Activated T-helper 1 cell treated with anti-CD3 and anti-CD28 coated beads, Interleukin-12 subunit alpha, Interleukin-12 subunit beta, Interleukin-2, Interleukin-4 antibody, amounts not matched to agents 30 ng/mL and 10 ng/mL and 1 ng/mL, durations not matched to agents 14 hours and 24 hours and 36 hours (primary cell): ENCODE measurements around the gene ST6GALNAC2. TPM values are rescaled to one million over a fixed set of nuclear protein-coding genes. Genes with fewer than 3 reads are reported as not detected.

Source experiments
- DNase-seq: peaks from one replicate; pipeline ENCODE4 v3.0.0; 2021; ENCODE audit warnings: low spot score
- H3K27ac Mint-ChIP-seq: one replicate; pipeline ENCODE4 v1.8.0; 2021; ENCODE audit warnings: mild to moderate bottlenecking, mixed read lengths
- H3K27me3 Mint-ChIP-seq: one replicate; pipeline ENCODE4 v1.8.0; 2022; ENCODE audit warnings: mild to moderate bottlenecking, moderate library complexity, mixed read lengths; ENCODE audit not compliant: insufficient read depth
- H3K36me3 Mint-ChIP-seq: one replicate; pipeline ENCODE4 v1.8.0; 2021; ENCODE audit warnings: low read depth, mixed read lengths
- H3K4me1 Mint-ChIP-seq: one replicate; pipeline ENCODE4 v1.8.0; 2021; ENCODE audit warnings: low read depth, mixed read lengths
- H3K4me3 Mint-ChIP-seq: one replicate; pipeline ENCODE4 v1.8.0; 2021; ENCODE audit warnings: mild to moderate bottlenecking, moderate library complexity, mixed read lengths
- H3K9me3 Mint-ChIP-seq: one replicate; pipeline ENCODE4 v1.8.0; 2021; ENCODE audit warnings: mixed read lengths
- intact Hi-C: fragments of 100-400 bp; cut with micrococcal nuclease; formaldehyde crosslinking; loops from one replicate; pipeline ENCODE4 v1.15.1; 2024
- total RNA-seq: library from RNA; stranded (reverse); gene quantifications from 2 replicates; pipeline ENCODE4 v1.2.3, GENCODE V29; 2022

ST6GALNAC2 gene
- total RNA-seq, 1 donor from 2014 or later: not detected

DNA sequence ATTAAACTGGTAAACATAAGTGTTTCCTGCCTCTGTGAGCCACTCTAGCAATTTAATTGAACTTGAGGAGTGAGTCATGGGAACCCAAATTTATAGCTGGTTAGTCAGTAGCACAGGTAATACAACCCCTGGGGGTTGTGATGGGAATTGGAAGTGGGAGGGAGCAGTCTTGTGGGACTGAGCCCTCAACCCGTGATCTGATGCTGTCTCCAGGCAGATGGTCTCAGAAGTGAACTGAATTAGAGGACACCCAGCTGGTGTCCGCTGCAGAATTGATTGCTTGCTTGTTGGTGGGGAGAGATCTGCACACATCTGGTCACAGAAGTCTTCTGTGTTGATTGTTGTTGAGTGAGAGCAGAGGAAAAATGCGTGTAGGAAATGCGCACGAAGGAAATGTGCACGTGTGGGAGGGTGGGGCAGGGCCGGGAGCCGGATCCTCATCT, 7.7 kb upstream of the ST6GALNAC2 start:
- H3K9me3 Mint-ChIP-seq: no peaks in the 10 kb centered on the region
- H3K27me3 Mint-ChIP-seq: peaks cover 37% of the 10 kb centered on the region
- no peak overlapping the region for H3K4me3 Mint-ChIP-seq
- H3K36me3 Mint-ChIP-seq: no peaks in the 10 kb centered on the region
- no peak for DNase-seq
- H3K4me1 Mint-ChIP-seq: peaks cover 5% of the 10 kb centered on the region
- H3K27ac Mint-ChIP-seq: no peak overlapping the region
- intact Hi-C loops: no loop called here

DNA sequence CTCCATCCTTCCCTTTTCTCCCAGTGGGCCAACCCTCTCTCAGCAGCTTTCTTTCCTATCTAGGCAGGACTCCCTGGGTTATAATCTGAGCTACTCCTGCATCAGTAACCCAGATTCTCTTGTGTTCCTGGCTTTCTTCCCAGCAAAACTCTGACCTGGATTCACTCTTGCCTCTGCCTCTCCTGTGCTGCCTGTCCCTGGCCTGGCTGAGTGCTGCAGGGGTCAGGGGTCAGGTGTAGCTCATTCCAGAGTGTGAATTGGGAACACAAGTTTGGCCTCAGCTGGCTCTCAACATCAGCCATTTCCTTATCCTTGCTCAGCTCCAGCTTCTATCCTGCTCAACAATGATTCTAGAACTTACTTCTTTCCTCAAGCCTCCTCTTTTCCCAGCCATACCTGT, 2.5 kb upstream of the ST6GALNAC2 start:
- intact Hi-C loops: no loop called here
- H3K4me3 Mint-ChIP-seq: peak overlapping the region; percentile 45
- H3K27ac Mint-ChIP-seq: no peak overlapping the region
- no peaks in the 10 kb centered on the region for H3K36me3 Mint-ChIP-seq
- peaks cover 5% of the 10 kb centered on the region for H3K4me1 Mint-ChIP-seq
- no peaks in the 10 kb centered on the region for H3K9me3 Mint-ChIP-seq
- peaks cover 68% of the 10 kb centered on the region for H3K27me3 Mint-ChIP-seq
- no peak for DNase-seq

DNA sequence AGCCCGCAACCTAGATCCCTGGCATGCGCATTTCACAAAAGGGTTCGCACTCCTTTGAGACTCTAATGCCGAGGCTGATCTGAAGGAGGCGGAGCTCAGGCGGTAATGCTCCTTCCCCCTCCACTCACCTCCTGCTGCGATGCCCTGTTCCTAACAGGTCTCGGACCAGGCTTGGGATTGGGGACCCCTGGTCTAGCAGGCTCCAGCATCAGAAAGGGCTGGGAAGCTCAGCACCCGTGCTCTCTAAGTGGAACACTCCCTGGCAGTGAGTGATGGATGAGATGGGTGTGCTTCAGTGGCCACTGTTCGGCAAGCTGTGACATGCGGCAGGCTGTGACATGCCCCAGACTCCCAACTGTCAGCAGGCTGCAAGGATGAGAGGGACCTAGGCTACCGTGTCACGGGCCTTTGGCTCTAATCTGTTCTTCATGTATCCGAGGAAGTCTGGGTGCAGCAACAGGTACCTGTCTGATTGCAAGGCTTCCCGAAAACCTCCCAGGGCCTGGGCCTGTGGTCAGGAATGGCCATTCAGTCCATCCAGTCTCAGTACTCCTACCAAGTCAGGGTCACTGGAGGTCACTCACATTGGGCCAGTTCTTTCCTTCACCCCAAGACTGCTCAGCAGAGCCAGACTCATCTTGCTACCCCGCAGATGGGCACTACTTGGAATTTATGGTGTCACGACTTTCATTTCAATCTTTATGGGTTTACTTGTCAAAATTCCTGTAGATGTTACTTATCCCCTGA, 1.3 kb upstream of the ST6GALNAC2 start:
- no peak overlapping the region for H3K27ac Mint-ChIP-seq
- intact Hi-C loops: no loop called here
- DNase-seq: no peak

GRCh38 chr17:76585033-76585648, 519 bp downstream of the ST6GALNAC2 start:
- H3K4me1 Mint-ChIP-seq: peaks cover 5% of the 10 kb centered on the region
- DNase-seq: no peak
- H3K36me3 Mint-ChIP-seq: no peaks in the 10 kb centered on the region
- H3K27me3 Mint-ChIP-seq: peaks cover 79% of the 10 kb centered on the region
- intact Hi-C loops: loop anchor here (2.0 kb wide), 1 partner anchor 62 kb away; no protein-coding TSS in a partner anchor
- peak overlapping the region; percentile 63 for H3K4me3 Mint-ChIP-seq
- H3K27ac Mint-ChIP-seq: no peak overlapping the region
- H3K9me3 Mint-ChIP-seq: no peaks in the 10 kb centered on the region

More for the DNA sequence above, 1.3 kb upstream of the ST6GALNAC2 start:
- Mint-ChIP-seq H3K4me1 (peaks cover 5% of the 10 kb centered on the region), H3K27me3 (peaks cover 75% of the 10 kb centered on the region), H3K4me3 (no peak overlapping the region), H3K36me3 (no peaks in the 10 kb centered on the region), H3K9me3 (no peaks in the 10 kb centered on the region)

DNA sequence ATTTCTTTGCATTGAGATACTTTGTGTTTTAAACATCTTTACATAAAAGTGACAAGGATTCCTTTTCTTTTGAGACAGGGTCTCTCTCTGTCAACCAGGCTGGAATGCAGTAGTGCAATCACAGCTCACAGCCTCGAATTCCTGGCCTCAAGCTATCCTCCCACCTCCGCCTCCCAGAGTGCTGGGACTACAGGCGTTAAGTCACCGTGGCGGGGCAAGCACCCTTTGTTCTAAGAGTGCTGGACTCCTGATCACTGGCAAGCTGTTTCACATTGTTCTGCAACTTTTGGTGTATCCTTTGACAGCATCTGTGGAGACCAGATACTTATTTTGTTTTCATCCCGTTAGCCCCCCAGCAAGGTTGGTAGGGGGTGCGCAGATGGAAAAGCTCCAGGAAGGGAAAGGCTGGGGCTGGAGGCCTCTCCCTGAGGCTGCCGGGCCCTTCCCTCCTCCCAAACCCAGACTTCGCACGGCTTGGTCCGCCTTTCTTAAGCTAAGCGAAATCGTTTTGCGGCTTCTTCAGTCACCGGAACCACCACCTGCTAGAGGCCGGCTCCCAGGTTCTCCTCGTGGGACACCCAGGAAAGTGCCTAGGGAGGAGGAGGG, 1.1 kb downstream of the ST6GALNAC2 start:
- Mint-ChIP-seq H3K36me3 (no peaks in the 10 kb centered on the region), H3K4me1 (peaks cover 4% of the 10 kb centered on the region), H3K9me3 (no peaks in the 10 kb centered on the region), H3K27me3 (peaks cover 74% of the 10 kb centered on the region), H3K27ac (no peak overlapping the region), H3K4me3 (peak overlapping the region; percentile 63)
- intact Hi-C loops: loop anchor here (2.0 kb wide), 1 partner anchor 62 kb away; no protein-coding TSS in a partner anchor
- no peak for DNase-seq

GRCh38 chr17:76582660-76583059, 3.0 kb downstream of the ST6GALNAC2 start:
- H3K36me3 Mint-ChIP-seq: no peaks in the 10 kb centered on the region
- H3K27me3 Mint-ChIP-seq: peaks cover 55% of the 10 kb centered on the region
- intact Hi-C loops: no loop called here
- no peak for DNase-seq
- no peak overlapping the region for H3K4me3 Mint-ChIP-seq
- H3K4me1 Mint-ChIP-seq: no peaks in the 10 kb centered on the region
- no peak overlapping the region for H3K27ac Mint-ChIP-seq
- H3K9me3 Mint-ChIP-seq: no peaks in the 10 kb centered on the region

DNA sequence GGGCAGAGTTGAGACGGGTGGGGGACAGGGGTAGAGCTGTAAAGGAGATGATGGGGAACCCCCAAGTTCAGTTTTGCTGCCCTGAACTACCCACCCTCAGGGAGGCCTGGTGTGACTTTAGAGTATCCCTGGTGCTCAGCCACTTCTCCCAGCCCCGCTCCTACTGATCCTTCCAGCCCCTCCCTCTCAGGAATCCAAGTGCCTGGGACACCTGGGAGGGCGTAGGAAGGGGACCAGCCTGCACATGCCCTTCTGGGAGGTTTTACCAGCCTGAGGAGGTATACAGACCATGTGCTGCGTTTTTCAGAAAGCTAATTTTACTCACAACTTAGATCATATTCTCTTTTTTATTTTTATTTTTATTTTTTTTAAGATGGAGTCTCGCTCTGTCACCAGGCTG, 4.1 kb downstream of the ST6GALNAC2 start:
- H3K4me1 Mint-ChIP-seq: no peaks in the 10 kb centered on the region
- H3K36me3 Mint-ChIP-seq: no peaks in the 10 kb centered on the region
- intact Hi-C loops: no loop called here
- no peak overlapping the region for H3K27ac Mint-ChIP-seq
- peaks cover 44% of the 10 kb centered on the region for H3K27me3 Mint-ChIP-seq
- no peaks in the 10 kb centered on the region for H3K9me3 Mint-ChIP-seq
- H3K4me3 Mint-ChIP-seq: no peak overlapping the region
- DNase-seq: no peak

- H3K27me3 Mint-ChIP-seq: peaks cover 34% of the 10 kb centered on the region
- no peaks in the 10 kb centered on the region for H3K9me3 Mint-ChIP-seq
- no peak overlapping the region for H3K27ac Mint-ChIP-seq
- H3K36me3 Mint-ChIP-seq: no peaks in the 10 kb centered on the region
- H3K4me1 Mint-ChIP-seq: no peaks in the 10 kb centered on the region
- intact Hi-C loops: no loop called here
- DNase-seq: no peak
- H3K4me3 Mint-ChIP-seq: no peak overlapping the region
Measured at GRCh38 chr17:76579281-76579680, 6.4 kb downstream of the ST6GALNAC2 start.

DNA sequence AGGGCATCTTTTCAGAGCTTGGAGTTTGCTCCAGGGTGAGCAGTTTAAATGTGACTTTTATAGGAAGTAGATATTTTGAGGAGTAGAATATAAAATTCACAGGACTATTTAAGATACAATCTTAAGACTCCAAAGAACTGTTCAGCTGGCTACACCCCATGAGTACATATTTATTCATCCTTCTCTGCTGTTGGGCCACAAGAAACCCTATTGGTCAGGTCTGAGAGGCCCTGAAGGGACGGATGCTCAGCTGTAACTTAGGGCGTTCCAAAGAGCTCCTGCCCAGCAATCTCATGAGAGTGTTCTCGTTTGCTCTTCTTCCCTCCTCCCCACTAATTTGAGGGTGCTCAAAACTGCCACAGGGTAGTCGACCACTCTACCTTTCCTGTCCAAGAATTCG, 7.3 kb downstream of the ST6GALNAC2 start:
- no peak overlapping the region for H3K27ac Mint-ChIP-seq
- intact Hi-C loops: no loop called here
- DNase-seq: no peak
- no peaks in the 10 kb centered on the region for H3K9me3 Mint-ChIP-seq
- H3K4me1 Mint-ChIP-seq: no peaks in the 10 kb centered on the region
- H3K36me3 Mint-ChIP-seq: no peaks in the 10 kb centered on the region
- peaks cover 25% of the 10 kb centered on the region for H3K27me3 Mint-ChIP-seq
- no peak overlapping the region for H3K4me3 Mint-ChIP-seq

- Mint-ChIP-seq H3K4me1 (no peaks in the 10 kb centered on the region), H3K27me3 (peaks cover 20% of the 10 kb centered on the region), H3K9me3 (no peaks in the 10 kb centered on the region), H3K4me3 (no peak overlapping the region), H3K27ac (no peak overlapping the region), H3K36me3 (no peaks in the 10 kb centered on the region)
- DNase-seq: no peak
- intact Hi-C loops: no loop called here
Measured at GRCh38 chr17:76577876-76578275, 7.8 kb downstream of the ST6GALNAC2 start.

DNA sequence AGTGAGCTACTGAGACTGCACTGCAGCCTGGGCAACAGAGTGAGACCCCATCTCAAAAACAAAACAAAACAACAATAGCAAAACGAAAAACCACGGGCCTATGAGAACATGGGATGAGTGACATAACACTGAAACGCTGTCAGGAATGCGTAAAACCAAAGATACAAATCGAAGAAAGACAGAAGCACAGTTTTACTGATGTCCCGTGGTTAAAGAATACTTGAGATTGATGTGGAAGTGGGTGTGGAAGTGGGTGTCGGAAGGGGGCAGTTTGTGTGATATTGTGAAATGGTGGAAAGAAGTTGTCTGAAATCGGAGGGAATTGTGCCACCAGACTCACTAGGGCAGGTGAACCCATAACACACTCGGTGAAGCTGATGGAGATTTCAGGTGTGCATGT, 9.5 kb downstream of the ST6GALNAC2 start:
- Mint-ChIP-seq H3K36me3 (no peaks in the 10 kb centered on the region), H3K27me3 (peaks cover 7% of the 10 kb centered on the region), H3K9me3 (no peaks in the 10 kb centered on the region), H3K4me1 (no peaks in the 10 kb centered on the region), H3K4me3 (no peak overlapping the region), H3K27ac (no peak overlapping the region)
- no peak for DNase-seq
- intact Hi-C loops: no loop called here

DNA sequence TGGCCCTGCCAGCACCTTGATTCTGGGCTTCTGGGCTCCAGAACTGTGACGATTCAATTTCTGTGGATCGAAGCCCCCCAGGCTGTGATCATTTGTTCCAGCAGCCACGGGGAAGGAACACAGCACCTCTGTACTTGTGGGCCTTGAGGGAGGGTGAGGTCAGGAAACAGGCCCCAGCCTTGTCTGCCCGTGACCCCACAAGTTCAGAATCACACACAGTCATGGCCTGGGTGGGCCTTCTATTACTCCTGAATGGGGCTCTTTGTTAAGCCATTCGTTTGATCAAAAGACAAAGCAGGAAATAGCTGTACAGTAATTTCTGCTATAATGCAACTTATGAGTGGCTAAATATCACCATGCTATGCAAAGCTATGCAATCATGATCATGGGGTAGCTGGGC, 10.1 kb downstream of the ST6GALNAC2 start:
- Mint-ChIP-seq H3K36me3 (no peaks in the 10 kb centered on the region), H3K4me1 (no peaks in the 10 kb centered on the region), H3K9me3 (no peaks in the 10 kb centered on the region), H3K27ac (no peak overlapping the region), H3K4me3 (no peak overlapping the region), H3K27me3 (peaks cover 4% of the 10 kb centered on the region)
- intact Hi-C loops: no loop called here
- no peak for DNase-seq

- intact Hi-C loops: no loop called here
- no peaks in the 10 kb centered on the region for H3K36me3 Mint-ChIP-seq
- H3K4me1 Mint-ChIP-seq: no peaks in the 10 kb centered on the region
- no peak overlapping the region for H3K4me3 Mint-ChIP-seq
- H3K27ac Mint-ChIP-seq: no peak overlapping the region
- peaks cover 4% of the 10 kb centered on the region for H3K27me3 Mint-ChIP-seq
- no peaks in the 10 kb centered on the region for H3K9me3 Mint-ChIP-seq
- no peak for DNase-seq
Measured at GRCh38 chr17:76574166-76574565, 11.5 kb downstream of the ST6GALNAC2 start.
